HCT116 (cell line): ENCODE data around the gene ZNG1A. TPM values are rescaled to one million over a fixed set of nuclear protein-coding genes. Genes with fewer than 3 reads are reported as not detected.
"Not testable (repeated sequence)": the region's sequence is repeated elsewhere in the genome, so short reads cannot be mapped to it uniquely, and the experiment has no call there.

Experiments used
- ATAC-seq: fragments of 200-7000 bp; cut with Tn5 transposase; 2 replicates; pipeline ENCODE4 v1.9.1; 2020; ENCODE audit warnings: mild to moderate bottlenecking, moderate library complexity
- BruUV-seq: library from RNA; stranded (reverse); fragments of 400-500 nt; replicated peaks from 2 replicates; lab custom pipeline; 2021; lab: Mats Ljungman, UMichigan
- CTCF ChIA-PET: fragments of 300-600 bp; sonication (Branson Sonifier 250); formaldehyde crosslinking; loops from one replicate; lab custom pipeline; 2021; ENCODE audit warnings: antibody characterized with exemption; lab: Charles Lee
- POLR2A ChIA-PET: fragments of 300-600, 350-600 bp; sonication (Branson Sonifier 250); formaldehyde crosslinking; loops from one replicate; lab custom pipeline; 2021; ENCODE audit warnings: antibody characterized with exemption; lab: Charles Lee
- RAD21 ChIA-PET, 2 experiments: fragments of 300-600 bp; sonication (Branson Sonifier 250); formaldehyde crosslinking; loops; one replicate each; lab custom pipeline; 2023; ENCODE audit warnings: low total read pairs in 2 of 2; ENCODE audit not compliant: uncharacterized antibody in 2 of 2, unreplicated experiment in 2 of 2, low non-redundant PET in 1 of 2; lab: Charles Lee
- DNase-seq: peaks from one replicate; pipeline ENCODE4 v3.0.0-alpha.2; 2010; ENCODE audit warnings: low read depth, low spot score
- H2AFZ ChIP-seq: fragments of 200-600 bp; shearing (Covaris generic), sonication (generic); 2 replicates; pipeline ENCODE4 v1.6.1; 2017; ENCODE audit warnings: low read depth, mixed run types, mixed read lengths, antibody characterized with exemption, low read length; ENCODE audit not compliant: poor library complexity, severe bottlenecking
- H3K27ac ChIP-seq: 2 replicates; pipeline ENCODE4 v1.5.1; 2012; ENCODE audit warnings: low read depth, low read length
- H3K27me3 ChIP-seq: fragments of 200-600 bp; sonication (generic); 2 replicates; pipeline ENCODE4 v1.6.1; 2016; ENCODE audit warnings: mixed run types, low read length, mixed read lengths; ENCODE audit not compliant: insufficient read depth
- H3K36me3 ChIP-seq, 2 experiments: fragments of 200-500 bp in 1 of 2; fragments of 200-600 bp in 1 of 2; sonication (Bioruptor generic) in 1 of 2; sonication (generic) in 1 of 2; 2 replicates each; pipeline versions ENCODE4 v1.5.1 to v1.6.1; 2014 to 2016; ENCODE audit warnings: low read length in 2 of 2, inconsistent platforms in 1 of 2, mixed read lengths in 1 of 2, mixed run types in 1 of 2; ENCODE audit not compliant: insufficient read depth in 2 of 2, control insufficient read depth in 1 of 2
- H3K4me1 ChIP-seq, 2 experiments: fragments of 200-600 bp in 1 of 2; sonication (generic) in 1 of 2; 2 replicates each; pipeline versions ENCODE4 v1.5.1 to v1.6.1; 2012 to 2017; ENCODE audit warnings: low read length in 2 of 2, inconsistent platforms in 1 of 2, mild to moderate bottlenecking in 1 of 2, mixed read lengths in 1 of 2, mixed run types in 1 of 2, moderate library complexity in 1 of 2; ENCODE audit not compliant: insufficient read depth in 2 of 2, control insufficient read depth in 1 of 2
- H3K4me2 ChIP-seq: fragments of 200-600 bp; sonication (generic); 2 replicates; pipeline ENCODE4 v1.6.1; 2017; ENCODE audit warnings: mixed run types, low read length, mixed read lengths
- H3K4me3 ChIP-seq, 2 experiments: fragments of 200-600 bp in 1 of 2; sonication (generic) in 1 of 2; replicated peaks in 1 of 2; 2 replicates each; pipeline ENCODE4 v1.5.1; 2011 to 2016; ENCODE audit warnings: low read length in 2 of 2, control low read depth in 1 of 2, low read depth in 1 of 2, mild to moderate bottlenecking in 1 of 2, mixed read lengths in 1 of 2, mixed run types in 1 of 2
- H3K79me2 ChIP-seq: fragments of 200-600 bp; sonication (generic); 2 replicates; pipeline ENCODE4 v1.6.1; 2017; ENCODE audit warnings: mild to moderate bottlenecking, mixed run types, low read length, moderate library complexity, mixed read lengths; ENCODE audit not compliant: insufficient read depth
- H3K9ac ChIP-seq: fragments of 200-600 bp; sonication (generic); 2 replicates; pipeline ENCODE4 v1.6.1; 2016; ENCODE audit warnings: low read length, mixed read lengths
- H3K9me2 ChIP-seq: fragments of 200-600 bp; sonication (generic), shearing (Covaris generic); 2 replicates; pipeline ENCODE4 v1.6.1; 2017; ENCODE audit warnings: mixed run types, mild to moderate bottlenecking, moderate library complexity; ENCODE audit not compliant: insufficient read depth
- H3K9me3 ChIP-seq, 2 experiments: fragments of 200-500 bp in 1 of 2; fragments of 200-600 bp in 1 of 2; sonication (Bioruptor generic) in 1 of 2; sonication (generic) in 1 of 2; 2 replicates each; pipeline ENCODE4 v1.6.1; 2014 to 2017; ENCODE audit warnings: low read length in 2 of 2, mixed read lengths in 2 of 2, inconsistent platforms in 1 of 2, low read depth in 1 of 2, mild to moderate bottlenecking in 1 of 2, mixed run types in 1 of 2, moderate library complexity in 1 of 2; ENCODE audit not compliant: control insufficient read depth in 1 of 2, insufficient read depth in 1 of 2
- H4K20me1 ChIP-seq: fragments of 200-600 bp; sonication (generic), shearing (Covaris generic); 2 replicates; pipeline ENCODE4 v1.6.1; 2017; ENCODE audit warnings: mixed run types, mild to moderate bottlenecking, moderate library complexity; ENCODE audit not compliant: insufficient read depth
- intact Hi-C: fragments of 100-400 bp; cut with micrococcal nuclease; formaldehyde crosslinking; loops from 2 replicates; pipeline ENCODE4 v1.10.0; 2022
- total RNA-seq: library from RNA; stranded (reverse); gene quantifications from one replicate; pipeline ENCODE4 v1.2.1, GENCODE V29; 2021; ENCODE audit not compliant: unreplicated experiment

Gene ZNG1A
- total RNA-seq, 1 experiment from 2014 or later, result 48.5 TPM

- not testable (repeated sequence) for ATAC-seq
Measured at GRCh38 chr9:94323-94722, 84.5 kb downstream of the ZNG1A start.

GRCh38 chr9:93909-94308 lies 84.9 kb downstream of the ZNG1A start:
- H3K4me3 ChIP-seq, H3K9me3 ChIP-seq, H3K36me3 ChIP-seq, H3K9me2 ChIP-seq, H3K27ac ChIP-seq, H3K9ac ChIP-seq, RAD21 ChIA-PET, ATAC-seq, H3K79me2 ChIP-seq, POLR2A ChIA-PET, DNase-seq, intact Hi-C loops, BruUV-seq, CTCF ChIA-PET, H2AFZ ChIP-seq, H3K4me1 ChIP-seq, H3K4me2 ChIP-seq, H3K27me3 ChIP-seq, H4K20me1 ChIP-seq: not testable (repeated sequence)

More at GRCh38 chr9:94323-94722, 84.5 kb downstream of the ZNG1A start:
- DNase-seq, intact Hi-C loops, CTCF ChIA-PET, H2AFZ ChIP-seq, POLR2A ChIA-PET, H3K9me3 ChIP-seq, H3K79me2 ChIP-seq, H3K9me2 ChIP-seq, H4K20me1 ChIP-seq, H3K27me3 ChIP-seq, H3K9ac ChIP-seq, RAD21 ChIA-PET, H3K4me1 ChIP-seq, H3K27ac ChIP-seq, BruUV-seq, H3K4me2 ChIP-seq, H3K36me3 ChIP-seq, H3K4me3 ChIP-seq: not testable (repeated sequence)

GRCh38 chr9:90851-91250 lies 88.0 kb downstream of the ZNG1A start:
- H3K9ac ChIP-seq, ATAC-seq, BruUV-seq, intact Hi-C loops, H3K79me2 ChIP-seq, H3K4me3 ChIP-seq, H4K20me1 ChIP-seq, H3K9me2 ChIP-seq, H3K4me2 ChIP-seq, H3K36me3 ChIP-seq, H3K9me3 ChIP-seq, H3K27me3 ChIP-seq, CTCF ChIA-PET, POLR2A ChIA-PET, RAD21 ChIA-PET, H2AFZ ChIP-seq, H3K4me1 ChIP-seq, DNase-seq, H3K27ac ChIP-seq: not testable (repeated sequence)

GRCh38 chr9:88396-89037 lies 90.3 kb downstream of the ZNG1A start:
- POLR2A ChIA-PET, H3K4me2 ChIP-seq, H3K36me3 ChIP-seq, RAD21 ChIA-PET, H3K9me3 ChIP-seq, intact Hi-C loops, H3K4me1 ChIP-seq, H3K4me3 ChIP-seq, CTCF ChIA-PET, H3K9ac ChIP-seq, H3K27ac ChIP-seq, H3K27me3 ChIP-seq, H3K9me2 ChIP-seq, DNase-seq, H3K79me2 ChIP-seq, H2AFZ ChIP-seq, BruUV-seq, H4K20me1 ChIP-seq: not testable (repeated sequence)
- peak; percentile 92 for ATAC-seq
